GM12864 (cell line): ENCODE measurements around the gene RAB34.

Experiments
- DNase-seq: peaks from one replicate; pipeline ENCODE4 v3.0.0-alpha.2; 2011; ENCODE audit warnings: low read depth
- H3K4me3 ChIP-seq: 2 replicates; pipeline ENCODE4 v1.5.1; 2011; ENCODE audit warnings: mild to moderate bottlenecking, low read depth, low read length, control low read depth
- CTCF ChIP-seq: IDR thresholded peaks from 2 replicates; pipeline ENCODE4 v1.5.1; 2011; ENCODE audit warnings: low read depth, mild to moderate bottlenecking, moderate library complexity, low read length, control low read depth, inconsistent platforms; ENCODE audit errors: missing control alignments

The RAB34 gene

DNA sequence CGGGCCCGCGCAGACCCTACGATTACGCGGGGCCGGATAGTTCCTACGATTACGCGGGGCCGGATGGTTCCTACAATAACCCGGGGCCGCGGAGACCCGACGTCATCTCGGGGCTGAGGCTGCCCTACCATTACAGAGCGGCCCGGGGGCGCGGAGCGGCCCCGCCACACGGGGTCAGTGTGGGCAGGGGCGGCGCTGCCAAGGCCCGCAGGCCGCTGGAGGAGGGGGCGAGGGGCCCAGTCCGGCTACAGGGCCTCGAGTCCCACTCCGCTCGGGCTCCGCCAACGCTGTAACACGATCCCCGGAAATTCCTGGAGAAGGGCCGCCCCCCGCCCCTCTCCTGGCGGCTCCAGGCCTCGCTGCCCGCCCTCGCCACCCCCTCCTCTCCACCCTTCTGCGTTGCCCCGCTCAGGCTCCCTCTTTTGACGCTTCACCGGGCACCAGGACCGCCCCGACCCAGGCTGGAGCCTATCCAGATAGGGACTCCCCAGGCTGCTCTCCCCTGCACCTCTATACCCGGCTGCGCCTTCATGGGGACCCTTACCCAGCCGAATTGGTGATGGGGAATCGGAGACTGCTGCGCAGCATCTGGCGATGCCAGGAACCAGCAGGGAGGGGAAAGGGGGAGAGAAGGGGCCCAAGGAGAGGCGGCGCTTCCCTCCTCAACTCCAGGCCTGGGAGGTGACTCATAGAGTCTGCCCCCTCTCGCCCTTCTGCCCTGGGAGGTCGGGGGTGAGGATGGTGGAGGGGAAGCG lies at the start of gene RAB34:
RAB34 (minus strand) TSS at position 291 of the 755 bp plus-strand sequence. CDS start 602 bp downstream, outside the sequence.
- DNase-seq: no peak
- TF ChIP-seq CTCF: no peak
- peak within 1 kb of the TSS; percentile 9 for H3K4me3 ChIP-seq

GRCh38 chr17:28765038-28765437 lies 47.4 kb upstream of the RAB34 start:
- DNase-seq: no peak
- TF ChIP-seq CTCF: no peak
- no peak overlapping the region for H3K4me3 ChIP-seq

DNA sequence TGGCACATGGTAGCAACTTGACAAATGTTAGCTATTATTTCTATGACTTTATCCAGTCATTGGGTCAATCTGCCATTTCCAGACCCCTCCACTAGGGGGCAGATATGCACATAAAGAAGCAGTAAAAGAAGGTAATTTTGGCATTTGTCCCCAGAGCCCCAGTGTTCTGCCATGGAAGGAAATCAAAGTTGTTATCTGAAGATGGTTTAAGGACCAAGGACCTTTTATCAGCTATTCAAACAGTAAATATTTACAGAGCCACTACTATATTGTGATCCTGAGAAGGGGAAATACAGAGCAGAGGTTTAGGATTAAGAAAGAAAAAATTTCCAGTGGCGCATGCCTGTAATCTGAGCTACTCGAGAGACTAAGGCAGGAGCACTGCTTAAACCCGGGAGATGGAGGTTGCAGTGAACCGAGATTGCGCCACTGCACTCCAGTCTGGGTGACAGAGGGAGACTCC lies 46.2 kb upstream of the RAB34 start:
- H3K4me3 ChIP-seq: no peak overlapping the region
- peak; percentile 74 for TF ChIP-seq CTCF
- no peak for DNase-seq

DNA sequence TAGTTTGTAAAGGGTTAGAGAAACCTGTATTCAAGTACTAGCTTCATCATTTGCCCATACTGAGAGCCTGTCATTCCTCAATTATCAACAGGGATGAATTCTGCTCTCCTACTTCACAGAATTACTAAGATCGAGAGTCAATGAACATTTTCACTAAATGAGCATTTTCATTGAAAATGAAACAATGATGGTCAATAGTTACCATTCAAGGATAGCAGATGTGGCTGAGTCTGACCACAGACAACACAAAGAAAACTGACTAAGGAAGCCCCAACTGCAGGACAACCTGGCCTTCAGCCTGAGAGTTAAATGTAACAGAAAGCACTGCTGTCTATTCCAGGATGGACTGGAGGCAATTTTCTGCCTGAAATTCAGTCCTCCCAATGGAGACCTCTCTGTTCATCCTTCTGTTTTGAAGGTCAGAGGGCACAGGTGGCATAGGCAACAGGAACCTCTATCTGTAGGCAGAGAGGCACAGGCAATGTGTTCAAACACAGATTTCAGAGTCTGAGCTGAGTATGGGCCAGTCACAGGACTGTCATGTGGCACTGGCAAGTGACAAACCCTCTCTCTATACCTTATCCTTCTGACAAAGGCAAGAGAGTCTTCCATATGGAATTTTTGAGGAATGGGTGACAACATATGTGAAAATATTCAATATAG lies 45.6 kb upstream of the RAB34 start:
- H3K4me3 ChIP-seq: no peak overlapping the region
- no peak for DNase-seq
- no peak for TF ChIP-seq CTCF

DNA sequence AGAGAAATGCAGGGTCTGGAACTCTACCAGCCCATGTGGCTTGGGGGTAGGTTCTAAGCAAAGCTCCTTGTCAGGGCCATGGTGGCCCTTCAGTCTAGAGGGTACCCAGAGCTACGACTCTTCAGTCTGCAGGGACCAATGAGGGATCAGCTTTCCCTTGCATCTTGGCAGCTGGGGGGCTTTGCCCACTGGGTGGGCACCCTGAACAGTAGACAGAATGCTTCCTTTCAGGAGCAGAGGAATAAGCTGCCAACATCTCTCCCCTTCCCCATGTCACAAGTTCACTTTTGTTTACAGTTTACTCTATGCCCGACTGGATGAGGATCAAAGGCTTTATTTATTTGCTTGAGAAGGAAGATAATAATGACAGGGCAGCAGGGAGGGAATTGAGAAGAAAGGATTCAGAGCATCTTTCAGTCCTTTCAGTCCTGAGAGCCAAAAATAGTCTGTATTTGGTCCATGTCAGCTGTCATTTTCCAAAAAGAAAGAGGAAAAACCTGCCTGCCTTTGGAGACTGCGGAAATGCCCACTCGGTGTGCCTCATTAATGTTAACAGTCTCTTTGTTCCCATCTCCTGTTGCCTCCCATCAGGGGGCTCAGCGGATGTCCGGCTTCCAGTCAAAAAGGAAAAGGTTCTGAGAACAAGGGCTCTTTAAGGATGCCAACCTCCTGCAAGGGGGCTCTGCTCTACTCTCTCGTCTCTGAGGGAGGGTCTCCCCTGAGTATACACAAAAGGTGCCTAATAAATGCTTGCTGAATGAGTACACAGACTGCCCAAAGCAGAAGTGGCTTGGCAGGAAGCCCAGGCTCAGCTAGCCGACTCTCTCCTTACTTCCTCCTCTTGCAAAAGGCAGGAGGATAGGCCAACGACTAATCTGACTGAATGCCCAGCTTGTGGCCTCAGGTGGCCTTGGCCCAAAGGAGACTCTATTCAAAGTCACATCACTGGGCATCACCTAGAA lies 43.2 kb upstream of the RAB34 start:
- no peak for TF ChIP-seq CTCF
- DNase-seq: no peak
- no peak overlapping the region for H3K4me3 ChIP-seq

- no peak for DNase-seq
- TF ChIP-seq CTCF: no peak
- no peak overlapping the region for H3K4me3 ChIP-seq
These were observed 41.7 kb upstream of the RAB34 start for GRCh38 chr17:28759256-28759865.
